Retinal pigment epithelial cell (primary cell): Measurements from ENCODE around the gene AMOT.

Experiments
- DNase-seq: peaks from one replicate; pipeline ENCODE4 v3.0.0-alpha.2; 2010; ENCODE audit warnings: low read depth
- H3K4me3 ChIP-seq: 2 replicates; pipeline ENCODE4 v1.5.1; 2011; ENCODE audit warnings: mild to moderate bottlenecking, low read length, control low read depth, moderate library complexity
- CTCF ChIP-seq: conservative IDR thresholded peaks from 2 replicates; pipeline ENCODE4 v1.5.1; 2011; ENCODE audit warnings: low read depth, low read length, control low read depth, inconsistent platforms

AMOT gene

GRCh38 chrX:112802541-112802940 is 38.1 kb downstream of the AMOT start:
- no peak for DNase-seq
- no peak for TF ChIP-seq CTCF

GRCh38 chrX:112800971-112801775 is 39.5 kb downstream of the AMOT start:
- no peak for DNase-seq
- no peak for TF ChIP-seq CTCF
- H3K4me3 ChIP-seq = no peak overlapping the region

More at GRCh38 chrX:112802541-112802940, 38.1 kb downstream of the AMOT start:
- no peak overlapping the region for H3K4me3 ChIP-seq

GRCh38 chrX:112799425-112799824 is 41.2 kb downstream of the AMOT start:
- no peak for DNase-seq
- no peak overlapping the region for H3K4me3 ChIP-seq
- no peak for TF ChIP-seq CTCF

- DNase-seq = no peak
These were observed 41.9 kb downstream of the AMOT start for GRCh38 chrX:112798736-112799135.

GRCh38 chrX:112789931-112790330 is 50.7 kb downstream of the AMOT start:
- no peak overlapping the region for H3K4me3 ChIP-seq
- no peak for DNase-seq
- TF ChIP-seq CTCF = no peak

More at GRCh38 chrX:112798736-112799135, 41.9 kb downstream of the AMOT start:
- TF ChIP-seq CTCF = no peak
- no peak overlapping the region for H3K4me3 ChIP-seq

DNA sequence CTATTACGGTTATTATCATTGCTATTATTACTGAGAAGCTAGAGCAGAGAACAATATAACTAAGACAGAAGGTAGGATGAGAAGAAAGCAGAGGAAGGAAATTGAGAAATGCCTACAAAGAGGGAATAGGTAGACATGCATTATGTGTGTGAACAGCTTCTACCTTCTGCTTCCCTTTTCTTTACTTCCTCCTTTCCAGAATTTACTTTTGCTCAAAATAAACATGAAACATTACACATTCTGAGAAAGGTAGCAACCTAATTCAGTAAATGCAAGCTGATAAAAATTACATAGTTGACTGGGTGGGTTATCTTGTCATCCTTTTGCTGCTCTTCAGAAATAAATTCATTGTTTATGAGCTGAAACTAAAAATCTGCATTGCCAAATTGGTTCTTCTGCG is 54.6 kb downstream of the AMOT start:
- DNase-seq = no peak
- no peak for TF ChIP-seq CTCF
- H3K4me3 ChIP-seq = no peak overlapping the region

DNA sequence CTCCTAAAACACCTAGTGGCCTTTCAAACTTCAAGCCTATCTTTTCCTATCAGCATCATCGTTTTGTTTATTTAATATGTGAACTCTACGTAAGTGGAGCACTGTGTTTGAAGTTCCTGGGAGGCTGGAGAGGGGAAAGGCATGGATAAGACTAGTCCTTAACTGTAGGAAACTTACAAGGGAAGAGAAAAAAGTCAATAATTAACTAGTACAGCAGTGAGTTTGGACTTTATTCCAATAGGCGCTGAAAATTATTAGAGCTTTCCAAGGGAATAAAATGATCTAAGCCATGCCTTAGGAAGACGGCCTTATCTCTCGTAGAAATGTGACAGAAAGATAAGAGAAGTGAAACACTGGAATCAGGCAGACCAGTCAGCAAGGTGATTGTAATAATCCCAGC is 55.3 kb downstream of the AMOT start:
- no peak for DNase-seq
- no peak for TF ChIP-seq CTCF
- no peak overlapping the region for H3K4me3 ChIP-seq
